HG03520 (cell line): ENCODE measurements around the gene KRT79.
"Not testable (repeated sequence)": the region's sequence is repeated elsewhere in the genome, so short reads cannot be mapped to it uniquely, and the experiment has no call there.

Source experiments
- ATAC-seq: cut with Tn5 transposase; IDR thresholded peaks from one replicate; pipeline ENCODE4 v1.9.1; 2021; ENCODE audit warnings: mild to moderate bottlenecking, moderate library complexity; ENCODE audit not compliant: unreplicated experiment

Gene KRT79

DNA sequence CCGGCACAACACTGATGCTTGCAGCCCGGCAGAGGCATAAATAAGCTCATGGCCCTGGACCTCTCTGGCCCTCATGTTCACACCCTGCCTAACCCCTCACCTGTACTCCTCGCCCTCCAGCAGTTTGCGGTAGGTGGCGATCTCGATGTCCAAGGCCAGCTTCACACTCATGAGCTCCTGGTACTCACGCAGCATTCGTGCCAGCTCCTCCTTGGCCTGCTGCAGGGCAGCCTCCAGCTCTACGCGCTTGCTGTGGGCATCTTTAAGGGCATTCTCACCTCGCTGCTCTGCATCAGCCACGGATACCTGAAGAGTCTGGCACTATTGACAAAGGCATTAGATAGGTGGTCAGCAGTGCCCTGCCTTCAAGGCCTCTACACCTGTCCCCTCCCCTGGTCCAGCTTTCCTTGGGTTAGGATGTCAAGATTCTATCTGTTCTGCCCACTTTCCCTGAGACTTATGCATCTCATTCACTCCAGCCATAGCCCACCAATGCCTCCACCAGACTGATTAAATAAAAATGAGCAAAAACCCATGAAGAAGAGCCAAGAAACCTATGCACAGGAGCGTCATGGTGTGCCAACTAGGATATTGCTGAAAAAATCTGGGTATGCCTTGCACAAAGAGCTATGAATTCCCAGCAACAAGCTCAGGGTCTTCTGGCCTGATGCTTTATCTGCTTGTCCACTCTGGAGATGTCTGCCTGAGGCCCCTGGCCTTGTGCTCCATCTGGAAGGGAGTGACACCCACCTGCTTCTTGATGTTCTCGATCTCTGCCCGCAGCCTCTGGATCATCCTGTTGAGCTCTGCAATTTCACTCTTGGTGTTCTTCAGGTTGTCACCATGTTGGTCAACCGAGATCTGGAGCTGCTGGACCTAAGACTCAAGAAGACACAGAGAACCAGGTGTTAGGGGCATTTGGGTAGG, 26.3 kb downstream of the KRT79 start:
- ATAC-seq, result no peak

DNA sequence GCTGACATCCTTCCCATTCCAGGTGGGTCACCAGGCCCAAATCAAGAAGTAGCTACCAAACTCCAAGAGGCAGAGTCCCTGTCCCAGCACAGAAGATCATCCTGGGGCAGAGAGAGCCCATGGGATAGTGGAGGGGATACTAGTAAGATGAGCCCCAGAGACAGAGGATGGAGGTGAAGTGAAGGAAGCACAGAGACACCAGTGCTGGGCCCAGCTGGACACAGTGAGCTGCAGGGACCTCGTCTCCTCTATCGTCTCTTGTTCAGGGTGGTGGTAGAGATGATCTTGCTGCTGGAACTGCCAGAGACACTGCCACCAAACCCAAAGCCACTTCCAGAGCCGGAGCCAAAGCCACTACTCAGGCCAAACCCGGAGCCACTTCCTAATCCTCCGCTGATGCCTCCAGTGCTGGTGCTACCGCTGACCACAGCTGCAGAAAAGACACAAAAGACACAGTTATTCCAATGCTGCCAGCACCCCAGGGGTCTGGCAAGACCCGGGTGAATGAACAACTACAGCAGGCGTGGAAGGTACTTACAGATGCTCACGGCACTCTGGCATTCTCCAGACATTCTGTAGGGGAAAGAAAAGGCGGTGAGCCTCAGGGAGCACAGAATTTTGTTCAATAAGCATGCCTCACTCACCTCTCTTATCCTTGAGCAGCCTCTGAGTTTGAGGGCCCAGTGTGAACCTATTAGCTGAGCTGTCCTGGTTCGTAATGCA, 27.1 kb downstream of the KRT79 start:
- ATAC-seq, result no peak

DNA sequence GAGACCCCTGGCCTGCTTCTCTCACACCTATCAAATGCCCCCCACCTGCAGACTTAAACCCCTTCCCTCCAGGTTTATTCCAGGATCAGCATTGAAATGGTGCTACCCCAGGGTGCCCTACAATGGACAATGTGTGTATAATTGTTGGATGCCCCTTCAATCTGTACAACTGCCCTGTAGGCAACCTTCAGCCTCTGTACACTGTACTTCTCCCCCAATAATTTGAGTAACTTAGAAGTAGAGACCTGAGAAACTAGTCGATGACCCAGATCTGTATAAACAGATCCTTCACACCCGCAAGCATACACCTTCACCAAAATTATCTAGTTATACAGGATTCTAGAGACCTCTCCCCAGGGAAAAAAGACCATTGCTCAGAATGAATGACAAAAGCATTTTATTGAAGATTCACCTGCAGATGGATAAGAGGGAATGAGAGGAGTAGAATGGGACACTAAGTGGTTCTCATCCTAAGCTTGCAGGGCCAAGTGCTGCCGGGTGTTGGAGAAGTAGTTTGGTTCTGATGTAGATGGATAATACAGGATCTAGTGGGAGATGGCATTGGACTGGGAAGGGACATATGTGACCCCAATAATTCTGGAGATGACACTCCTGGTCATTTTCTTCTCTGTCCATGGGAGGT, 27.8 kb downstream of the KRT79 start:
- ATAC-seq, result no peak

DNA sequence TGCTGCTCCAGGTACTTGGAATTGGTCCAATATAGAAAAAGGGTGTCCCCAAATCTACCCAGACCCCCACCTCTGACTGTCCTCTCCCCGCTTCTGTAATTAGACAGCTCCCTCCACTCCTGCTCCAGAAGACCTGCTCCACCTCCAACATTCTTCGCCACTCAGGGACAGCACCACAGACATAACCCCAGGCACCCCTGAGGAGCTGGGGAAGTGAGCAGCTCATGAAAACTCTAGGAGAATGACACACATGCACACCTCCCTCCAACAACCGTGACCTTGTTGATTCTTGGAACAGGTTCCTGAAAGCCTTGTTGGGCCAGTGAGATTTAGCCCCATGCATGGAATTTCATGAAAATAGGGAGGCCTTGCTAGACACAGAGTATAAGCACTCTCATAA, 28.4 kb downstream of the KRT79 start:
- no peak for ATAC-seq

DNA sequence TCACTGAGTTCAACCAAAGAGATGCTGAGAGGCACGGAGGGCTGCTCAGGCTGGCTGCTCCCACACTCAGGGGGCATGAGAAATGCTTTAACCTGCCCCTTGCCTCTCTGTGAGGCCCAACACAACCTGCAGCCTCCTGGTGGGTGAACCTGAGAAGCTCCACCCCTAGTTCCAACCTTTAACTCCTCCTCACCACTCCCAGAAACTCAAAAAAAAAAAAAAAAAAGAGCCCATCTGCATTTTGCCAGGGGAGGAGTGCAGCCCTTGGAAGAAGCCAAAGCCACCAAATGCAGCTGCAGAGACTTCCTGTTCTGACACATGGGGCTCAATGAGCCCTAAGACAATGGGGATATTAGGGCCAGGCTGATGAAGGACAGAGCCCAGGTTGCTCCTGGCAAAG, 29.1 kb downstream of the KRT79 start:
- no peak for ATAC-seq

DNA sequence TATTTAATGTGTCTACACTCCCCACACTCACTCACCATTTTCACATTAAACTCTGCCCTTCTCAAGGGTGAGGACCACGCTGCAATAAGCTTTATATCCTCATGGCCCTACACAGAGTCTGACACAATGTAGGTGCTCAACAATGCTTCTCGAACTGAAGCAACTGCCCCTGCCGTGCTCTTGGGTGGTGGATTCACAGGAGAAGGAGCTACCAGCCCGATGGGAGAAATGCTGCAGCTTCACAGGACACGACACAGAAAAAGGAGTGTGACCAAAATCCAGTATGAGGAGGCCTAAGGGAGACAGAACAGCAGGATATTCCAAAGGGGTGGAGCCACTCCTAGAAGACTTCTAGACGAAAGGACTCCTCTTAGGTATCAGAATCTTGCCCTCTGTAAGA, 31.7 kb downstream of the KRT79 start:
- ATAC-seq, result no peak

DNA sequence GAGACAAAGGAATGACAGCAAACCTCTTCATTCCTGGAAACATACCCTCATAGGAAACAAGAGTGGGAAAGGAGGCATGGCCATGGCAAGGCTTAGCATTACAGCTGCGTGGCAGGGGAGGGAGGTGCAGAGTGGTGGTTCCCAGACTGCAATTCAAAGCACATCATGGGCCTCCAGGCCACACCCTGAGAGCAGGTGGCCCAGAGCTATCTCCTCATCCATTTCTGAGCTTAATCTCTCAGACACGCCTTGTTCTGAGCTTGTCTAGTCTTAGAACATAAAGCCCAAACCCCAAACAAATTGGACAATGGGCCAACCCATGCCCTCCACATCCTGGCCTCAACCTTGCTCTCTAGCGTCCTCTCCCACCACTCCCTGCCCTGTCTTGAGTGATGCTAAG, 32.3 kb downstream of the KRT79 start:
- ATAC-seq, result no peak

DNA sequence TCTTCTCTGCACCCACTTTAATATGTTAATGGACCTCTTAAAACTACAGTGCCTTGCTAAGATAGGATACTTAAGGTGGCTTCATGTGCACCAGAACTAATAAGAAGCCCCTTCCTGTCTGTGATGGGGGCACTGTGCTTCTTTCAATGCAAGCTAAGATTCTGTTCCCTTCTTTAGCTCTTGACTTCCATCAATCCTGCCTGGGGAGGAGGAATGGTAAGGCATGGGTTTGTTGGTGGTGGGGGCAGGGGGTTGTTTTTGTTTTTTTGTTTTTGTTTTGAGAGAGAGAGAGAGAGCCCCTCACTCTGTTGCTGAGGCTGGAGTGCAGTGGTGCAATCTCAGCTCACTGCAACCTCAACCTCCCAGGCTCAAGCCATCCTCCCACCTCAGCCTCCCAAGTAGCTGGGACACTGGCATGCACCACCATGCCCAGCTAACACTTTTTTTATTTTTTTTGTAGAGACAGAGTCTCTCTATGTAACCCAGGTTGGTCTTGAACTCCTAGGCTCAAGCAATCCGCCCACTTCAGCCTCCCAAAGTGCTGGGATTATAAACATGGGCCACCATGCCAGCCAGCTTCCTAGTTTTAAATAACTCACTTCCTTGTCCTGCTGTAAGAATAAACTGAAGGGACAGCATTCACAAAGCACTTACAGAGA, 33.7 kb downstream of the KRT79 start:
- no peak for ATAC-seq

DNA sequence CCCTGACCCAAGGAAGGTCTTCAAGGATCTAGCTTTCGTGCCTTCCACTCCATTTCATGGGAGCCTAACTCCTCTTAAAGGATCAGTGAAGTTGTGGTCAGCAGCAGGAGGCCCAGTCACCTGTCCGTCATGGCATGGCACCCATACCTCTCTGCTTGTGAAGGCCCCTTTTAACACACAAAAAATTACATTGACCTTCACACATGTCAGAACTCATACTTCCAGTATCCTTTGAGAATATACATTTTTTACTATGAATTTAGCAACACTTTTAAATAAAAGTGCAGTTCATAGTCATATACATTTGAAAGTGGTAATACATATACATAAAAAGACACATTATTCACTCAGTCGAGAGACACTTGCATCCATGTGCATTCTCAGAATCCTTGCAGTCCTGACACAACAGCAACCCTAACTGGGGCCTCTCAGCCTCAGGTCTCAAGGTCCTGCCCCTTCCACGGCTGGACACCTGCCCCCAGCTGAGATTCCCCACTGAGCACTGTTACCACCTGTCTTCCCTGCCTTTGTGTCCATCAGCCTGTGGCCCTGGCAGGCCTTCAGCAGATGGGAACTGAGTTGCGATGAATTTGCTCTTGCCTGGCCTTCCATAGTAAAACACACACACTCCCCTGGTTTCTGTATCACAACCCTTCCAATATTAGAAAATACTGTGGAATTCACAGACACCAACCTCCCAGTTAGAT, 34.5 kb downstream of the KRT79 start:
- no peak for ATAC-seq

DNA sequence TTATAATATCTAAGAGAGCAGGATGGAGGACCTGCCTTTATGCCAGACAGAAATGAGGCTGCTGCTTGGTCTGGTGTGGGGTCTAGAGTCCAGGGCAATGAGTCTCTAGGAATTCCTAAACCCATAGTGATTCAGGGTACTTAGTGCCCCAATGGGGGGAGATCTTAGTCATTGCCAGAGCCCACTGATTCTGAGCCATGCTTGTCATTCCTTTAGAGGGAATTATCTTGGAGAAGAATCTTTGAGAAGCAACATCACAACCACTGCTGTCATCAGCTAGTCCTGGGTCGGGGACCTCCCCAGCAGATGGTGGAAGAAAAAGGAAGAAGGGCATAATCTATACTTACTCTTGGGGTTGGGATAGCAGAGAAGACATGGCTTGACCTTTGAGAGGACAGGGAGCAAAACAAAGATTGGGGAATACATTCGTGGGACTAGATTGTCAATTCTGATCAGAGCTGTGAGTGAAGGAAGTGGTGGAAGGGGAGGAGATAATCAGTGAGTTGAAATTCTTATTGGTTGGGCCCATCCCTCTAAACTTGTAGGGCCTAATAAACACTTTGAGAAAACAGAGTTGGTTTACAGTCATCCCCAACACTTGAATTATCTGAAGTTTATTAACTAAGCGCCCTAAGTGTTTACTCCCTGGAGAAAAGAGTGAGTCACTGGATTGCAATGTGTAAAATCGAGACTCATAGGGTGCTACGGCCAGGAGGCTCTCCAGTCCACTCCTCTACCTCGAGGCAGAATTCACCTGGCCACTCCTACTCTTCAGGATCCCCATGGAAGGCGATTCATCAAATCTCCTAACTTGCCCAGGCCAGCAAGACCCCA, 35.2 kb downstream of the KRT79 start:
- no peak for ATAC-seq

DNA sequence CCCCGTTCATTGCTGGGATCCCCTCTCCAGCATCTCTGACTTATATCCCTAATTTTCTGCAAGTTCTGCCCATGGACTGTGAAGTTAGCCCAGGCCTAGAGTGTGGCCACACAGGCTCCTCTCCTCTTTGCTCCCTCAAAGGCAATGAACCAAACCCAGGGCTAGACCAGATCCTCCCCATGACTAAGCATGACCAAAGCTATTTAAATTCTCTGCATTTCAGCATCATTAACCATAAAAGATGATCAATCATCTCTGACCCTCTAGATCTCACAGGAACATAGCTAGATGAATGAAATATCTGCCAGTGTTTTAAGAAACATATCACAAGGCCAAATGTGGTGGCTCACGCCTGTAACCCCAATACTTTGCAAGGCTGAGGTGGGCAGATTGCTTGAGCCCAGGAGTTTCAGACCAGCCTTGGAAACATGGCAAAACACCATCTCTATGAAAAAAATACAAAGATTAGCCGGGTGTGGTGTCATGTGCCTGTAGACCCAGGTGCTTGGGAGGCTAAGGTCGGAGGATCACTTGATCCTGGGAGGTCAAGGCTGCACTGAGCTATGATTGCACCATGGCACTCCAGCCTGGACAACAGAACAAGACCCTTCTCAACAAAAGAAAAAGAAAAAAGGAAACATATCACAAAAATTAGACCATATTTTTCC, 36.0 kb downstream of the KRT79 start:
- ATAC-seq, result no peak

DNA sequence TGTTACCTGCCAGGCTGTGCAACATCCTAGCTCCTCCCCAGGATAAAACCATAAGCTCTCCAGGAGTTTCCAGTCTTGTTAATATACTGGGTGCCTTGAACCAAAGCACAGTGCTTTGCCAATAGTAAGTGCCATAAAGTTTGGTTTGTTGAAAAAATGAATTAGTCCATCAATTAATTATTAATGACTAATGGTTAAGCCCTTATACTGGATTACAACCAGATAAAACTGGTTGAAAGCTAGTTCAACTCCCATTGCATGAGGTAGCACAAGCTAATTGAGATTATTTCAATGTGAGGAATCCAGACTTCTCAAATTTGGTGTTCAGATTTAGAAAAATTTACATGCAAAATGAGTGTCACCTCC, 36.6 kb downstream of the KRT79 start:
- no peak for ATAC-seq

DNA sequence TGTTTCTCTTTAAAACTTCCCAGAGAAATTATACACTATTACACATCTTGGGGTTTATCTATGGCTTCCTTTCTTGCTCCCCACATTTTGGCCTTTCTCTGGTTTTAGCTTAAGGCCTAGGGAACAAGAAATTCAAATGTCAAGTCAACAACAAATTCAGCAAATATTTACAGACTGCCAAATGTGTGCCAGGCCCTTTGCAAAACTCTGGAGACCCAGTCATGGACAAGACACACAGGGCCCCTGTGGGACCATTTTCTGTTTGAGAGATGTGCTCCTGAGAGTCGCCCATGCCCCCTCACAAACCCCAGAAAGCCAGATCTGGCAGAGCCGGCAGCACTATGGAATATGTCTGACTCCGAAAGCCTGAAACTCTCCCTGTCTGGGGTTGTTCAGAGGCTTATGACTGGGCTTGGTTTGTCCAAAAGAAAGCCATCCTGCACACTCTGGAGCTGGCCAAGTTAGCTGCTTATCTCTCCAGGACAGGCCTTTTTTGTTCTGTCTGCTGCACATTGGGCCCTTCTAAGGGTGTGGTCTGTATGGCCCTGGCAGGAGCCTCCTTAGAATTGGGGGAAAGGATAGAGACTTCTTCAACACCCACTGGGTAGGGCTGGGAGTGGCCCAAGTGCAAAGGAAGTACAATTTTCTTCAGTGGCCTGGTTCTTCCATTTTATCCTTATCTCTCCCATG, 37.1 kb downstream of the KRT79 start:
- ATAC-seq, result no peak

DNA sequence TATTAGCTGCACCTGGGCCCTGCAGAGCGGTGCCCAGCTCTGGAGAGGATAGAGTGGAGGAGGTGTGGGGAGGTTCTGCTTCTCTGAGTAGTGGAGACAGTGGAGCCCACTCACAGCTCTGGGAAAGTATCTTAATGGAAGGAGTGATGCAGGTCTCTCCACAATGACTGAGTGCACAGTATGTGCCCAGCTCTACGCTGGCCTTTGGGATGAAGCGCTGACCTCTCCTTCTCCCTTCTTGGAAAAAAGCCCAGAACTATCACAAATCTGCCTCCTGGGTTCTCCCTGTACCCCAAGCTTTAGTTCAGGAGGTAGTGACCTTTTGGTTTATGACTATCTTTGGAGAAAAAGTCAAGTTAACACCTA, 37.7 kb downstream of the KRT79 start:
- no peak for ATAC-seq

DNA sequence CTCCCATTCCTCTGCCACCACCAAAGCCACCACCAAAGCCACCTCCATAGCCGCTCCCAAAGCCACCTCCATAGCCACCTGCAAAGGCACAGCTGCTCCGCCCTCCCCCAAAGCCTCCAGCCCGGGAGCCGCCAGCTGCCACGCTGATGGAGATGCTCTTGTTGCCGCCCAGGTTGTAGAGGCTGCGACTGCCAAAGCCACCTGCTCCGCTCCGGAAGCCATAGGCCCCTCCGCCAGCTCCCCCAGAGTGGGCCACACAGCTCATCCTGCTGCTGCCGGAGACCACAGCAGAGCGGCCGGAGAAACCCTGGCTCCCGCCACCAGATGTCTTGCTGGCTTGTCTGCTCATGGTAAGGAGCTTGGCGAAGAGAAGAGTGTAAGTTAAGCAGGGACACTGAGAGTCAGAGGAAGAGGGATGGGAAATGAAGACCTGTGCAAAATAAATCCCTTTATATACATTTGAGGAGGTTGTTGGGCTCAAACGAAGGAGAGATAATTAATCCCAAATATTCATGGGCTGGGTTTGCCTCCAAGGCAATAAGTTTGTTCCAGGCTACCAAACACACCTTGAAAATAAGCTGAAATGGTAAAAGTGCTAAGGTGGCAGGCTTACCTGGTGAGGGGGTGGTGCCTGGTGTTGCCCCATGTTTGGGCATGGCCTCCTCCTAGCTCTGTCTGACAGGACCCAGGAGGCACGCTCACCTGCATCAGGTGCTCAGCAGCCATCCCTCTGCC, 38.2 kb downstream of the KRT79 start, which contains the start of gene KRT3:
KRT3 (minus strand) TSS at position 424 of the 735 bp plus-strand sequence; CDS start at position 349, 75 bp downstream.
- ATAC-seq, result no peak

DNA sequence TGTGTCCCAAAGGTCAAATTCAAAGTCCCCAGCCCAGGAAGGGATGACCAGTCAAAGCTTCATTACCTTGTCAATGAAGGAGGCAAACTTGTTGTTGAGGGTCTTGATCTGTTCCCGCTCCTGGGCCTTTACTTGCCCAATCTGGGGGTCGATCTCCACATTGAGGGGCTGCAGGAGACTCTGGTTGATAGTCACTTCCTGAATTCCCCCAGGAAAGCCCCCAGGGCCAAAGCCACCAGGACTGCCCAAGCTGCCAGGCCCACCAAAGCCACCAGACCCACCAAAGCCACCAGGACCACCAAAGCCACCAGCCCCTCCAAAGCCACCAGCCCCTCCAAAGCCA, 38.8 kb downstream of the KRT79 start:
- ATAC-seq, result not testable (repeated sequence)

DNA sequence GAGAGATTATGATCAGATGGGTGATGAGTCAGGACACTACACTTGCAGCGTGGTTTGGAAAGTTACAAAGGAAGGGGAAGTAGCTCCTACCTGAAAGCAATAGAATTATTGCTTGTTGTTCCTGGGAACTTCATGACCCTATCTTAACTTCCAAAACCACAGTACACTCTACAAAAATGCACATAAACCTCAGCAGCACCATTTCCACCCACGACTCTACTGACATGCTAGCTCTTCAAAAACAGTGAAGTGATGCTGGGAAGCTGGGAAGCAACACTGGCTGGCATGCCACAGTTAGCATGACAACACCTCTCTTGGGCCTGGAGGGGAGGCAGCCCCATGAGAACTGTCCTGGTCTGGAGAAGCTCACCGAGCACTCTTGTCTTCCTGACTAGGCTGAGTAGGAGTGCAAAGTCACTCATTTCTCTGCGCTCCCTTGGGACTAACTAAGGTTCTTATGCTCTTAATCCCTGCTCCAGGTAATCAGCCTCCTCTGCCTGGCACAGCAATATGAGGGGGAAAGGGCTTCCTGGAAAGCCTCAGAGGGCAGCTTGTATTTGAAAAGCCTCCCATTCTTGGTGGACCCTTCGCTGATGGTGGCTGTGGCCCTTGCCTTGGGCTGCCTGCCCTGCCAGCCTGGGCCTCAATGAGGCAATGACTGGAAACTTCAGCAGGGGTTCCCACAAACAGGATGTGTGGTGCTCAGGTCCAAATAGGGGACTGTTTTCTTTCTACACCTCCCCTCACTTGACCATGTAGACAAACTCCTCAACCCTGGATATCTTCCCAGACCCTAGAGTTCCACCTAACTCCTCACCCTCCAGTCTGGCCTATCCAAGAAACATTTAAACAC, 39.4 kb downstream of the KRT79 start:
- ATAC-seq, result no peak
